HG02588 (cell line): ENCODE measurements around the gene CSNK1E.

Experiments used
- ATAC-seq: cut with Tn5 transposase; IDR thresholded peaks from one replicate; pipeline ENCODE4 v1.9.1; 2021; ENCODE audit warnings: mild to moderate bottlenecking, moderate library complexity; ENCODE audit not compliant: unreplicated experiment

The CSNK1E gene

DNA sequence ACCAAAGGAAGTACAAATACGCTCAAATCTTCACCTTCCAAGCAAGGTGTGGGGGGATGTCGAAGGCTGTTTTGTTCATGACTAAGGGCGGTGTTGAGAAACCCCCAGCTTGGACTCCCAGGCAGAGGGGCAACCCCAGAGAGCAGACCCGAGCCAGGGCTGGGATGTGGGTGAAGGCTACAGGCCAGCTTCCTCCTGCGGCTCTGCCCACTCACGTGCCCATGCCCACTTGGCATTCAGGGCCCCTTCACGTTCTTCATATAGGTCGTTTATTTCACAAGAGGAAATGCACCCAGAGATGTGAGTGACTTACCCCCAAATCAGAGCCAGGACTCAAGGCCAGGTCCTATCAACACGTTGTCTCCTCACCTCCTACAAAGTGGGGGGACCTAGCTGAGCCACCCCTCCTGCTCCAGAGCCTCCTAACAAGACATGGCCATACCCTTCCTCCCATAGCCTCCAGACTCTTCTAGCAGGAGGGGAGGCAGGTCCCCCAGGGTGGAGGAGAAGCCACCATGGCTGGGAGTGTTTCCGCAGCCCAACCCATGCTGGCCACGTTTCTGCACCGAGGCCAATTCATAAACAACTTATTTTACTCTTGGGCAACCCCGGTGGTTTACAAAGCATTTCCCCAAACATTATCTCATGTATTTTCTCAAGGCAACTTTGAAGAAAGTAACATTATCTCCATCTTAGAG is 66.4 kb downstream of the CSNK1E start:
- no peak for ATAC-seq

DNA sequence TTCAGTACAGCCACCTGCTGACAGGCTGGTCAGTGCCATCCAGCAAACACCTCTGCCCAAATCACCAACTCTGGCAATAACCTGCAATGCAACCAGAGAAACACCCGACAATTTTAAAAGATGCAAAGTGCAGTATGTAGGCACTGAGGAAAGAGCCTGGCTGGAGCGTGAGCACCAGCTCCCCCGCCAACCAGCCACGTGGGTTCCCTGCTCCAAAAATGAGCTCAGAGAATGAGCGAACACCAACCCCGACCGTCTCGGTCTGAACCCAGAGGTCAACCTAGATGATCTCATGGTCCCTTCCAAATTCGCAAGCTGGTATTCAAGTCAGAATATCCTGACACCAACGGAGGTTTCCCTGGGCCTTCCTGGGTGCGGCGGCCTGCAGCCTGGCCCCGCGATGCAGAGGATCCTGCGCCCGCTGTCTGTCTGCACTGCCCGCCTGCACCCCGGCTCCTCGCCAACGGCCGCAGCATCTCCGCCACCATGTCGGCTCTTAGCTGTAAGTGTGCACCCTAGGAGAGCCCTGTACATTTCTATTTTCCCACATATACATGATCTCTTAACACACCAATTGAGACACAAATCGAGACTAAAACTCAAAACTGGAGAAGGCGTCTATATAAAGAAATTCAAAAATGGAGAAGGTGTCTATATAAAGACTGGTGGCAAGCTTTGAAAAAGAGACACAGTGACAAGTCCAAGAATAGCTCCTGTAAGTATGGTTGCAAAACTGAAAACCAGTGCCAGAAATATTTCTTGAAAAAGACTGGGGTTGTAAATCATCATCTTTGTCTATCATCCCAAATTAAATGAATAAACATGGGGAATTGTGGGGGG is 67.2 kb downstream of the CSNK1E start:
- no peak for ATAC-seq

- no peak for ATAC-seq
These were observed 67.9 kb downstream of the CSNK1E start for GRCh38 chr22:38249301-38249700.

GRCh38 chr22:38248280-38248679 is 69.0 kb downstream of the CSNK1E start:
- ATAC-seq = no peak

GRCh38 chr22:38247713-38248112 is 69.5 kb downstream of the CSNK1E start:
- ATAC-seq = no peak

DNA sequence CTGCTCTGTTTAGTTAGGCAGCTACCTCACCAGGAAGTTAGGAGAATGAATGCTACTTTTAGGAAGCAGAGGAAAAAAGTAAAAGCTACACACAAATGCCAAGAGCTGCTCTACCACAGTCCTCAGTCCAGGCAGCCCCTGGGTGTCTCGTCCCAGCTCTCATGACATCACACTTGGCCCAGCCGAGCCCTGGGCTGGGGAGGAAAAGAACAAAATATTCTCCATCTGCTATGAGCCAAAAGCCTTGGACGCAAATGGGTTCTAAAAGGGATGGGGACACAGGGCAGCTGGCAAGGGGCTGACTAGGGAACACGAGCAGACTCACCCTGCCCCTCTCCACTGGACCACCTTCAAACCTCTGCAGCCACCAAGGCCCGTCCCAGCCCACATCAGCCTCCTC is 70.5 kb downstream of the CSNK1E start:
- no peak for ATAC-seq

DNA sequence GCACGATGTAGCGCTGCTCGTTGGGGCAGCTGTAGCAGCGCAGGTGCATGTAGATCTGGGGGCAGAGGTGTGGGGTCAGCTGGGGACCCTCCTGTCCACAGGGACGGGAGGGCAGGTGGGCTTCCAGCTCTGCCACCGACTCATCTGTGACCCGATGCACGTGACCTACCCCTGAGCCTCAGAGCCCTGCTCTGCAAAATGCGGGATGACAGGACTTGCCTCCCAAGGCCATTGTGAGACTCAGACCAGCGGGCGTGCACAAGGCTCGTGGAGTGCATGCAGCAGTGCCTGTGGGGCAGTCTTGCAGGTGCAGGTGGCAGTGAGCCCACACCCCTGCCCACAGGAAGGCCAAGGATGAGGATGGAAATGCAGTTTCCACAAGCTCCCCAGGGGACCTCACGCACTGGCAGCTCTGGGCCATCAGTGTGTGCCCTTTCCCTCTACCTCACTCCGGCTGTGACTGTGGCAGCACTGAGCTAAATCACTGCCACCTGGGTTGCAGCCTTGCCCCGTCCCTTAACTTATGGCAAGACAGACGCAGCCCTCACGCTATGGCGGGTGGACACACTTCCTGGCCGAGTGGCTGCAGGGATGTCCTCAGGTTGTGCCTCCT is 71.1 kb downstream of the CSNK1E start:
- ATAC-seq = no peak

- ATAC-seq = no peak
These were observed 73.1 kb downstream of the CSNK1E start for GRCh38 chr22:38244106-38244505.

DNA sequence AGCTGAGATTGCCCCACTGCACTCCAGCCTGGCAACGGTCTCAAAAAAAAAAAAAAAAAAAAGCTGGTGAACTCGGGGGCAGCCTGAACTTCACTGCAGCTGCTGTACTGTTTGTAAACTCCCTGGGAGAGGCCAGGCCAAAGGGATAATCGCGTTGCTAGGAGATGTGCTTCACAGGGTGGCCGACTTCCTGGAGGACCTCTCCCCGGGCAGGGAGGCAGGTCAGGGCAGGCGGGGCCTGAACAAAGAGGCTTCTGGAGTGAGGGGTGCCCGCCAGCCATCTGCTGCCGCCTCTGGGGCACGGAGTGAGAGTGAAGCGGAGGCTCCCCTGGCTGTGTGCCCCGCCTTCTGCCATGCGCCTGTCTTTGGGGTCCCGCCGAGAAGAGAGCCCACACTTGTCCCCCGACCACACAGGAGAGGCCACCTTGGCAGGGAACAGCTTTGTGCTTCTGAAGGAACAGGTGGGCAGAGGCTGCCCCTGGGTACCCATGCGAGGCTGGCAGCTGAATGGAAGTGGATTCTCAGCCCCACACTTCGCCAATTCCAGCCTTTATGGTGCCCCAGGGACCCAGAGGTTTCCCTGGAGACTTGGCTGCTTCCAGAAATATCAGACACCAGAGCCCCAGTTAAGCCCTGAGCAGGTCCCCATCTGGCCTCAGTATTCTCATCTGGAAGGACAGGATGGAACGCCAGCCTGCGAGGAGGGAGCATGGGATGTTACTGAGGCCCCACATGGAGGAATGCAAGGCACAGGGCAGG is 74.0 kb downstream of the CSNK1E start:
- ATAC-seq = no peak

DNA sequence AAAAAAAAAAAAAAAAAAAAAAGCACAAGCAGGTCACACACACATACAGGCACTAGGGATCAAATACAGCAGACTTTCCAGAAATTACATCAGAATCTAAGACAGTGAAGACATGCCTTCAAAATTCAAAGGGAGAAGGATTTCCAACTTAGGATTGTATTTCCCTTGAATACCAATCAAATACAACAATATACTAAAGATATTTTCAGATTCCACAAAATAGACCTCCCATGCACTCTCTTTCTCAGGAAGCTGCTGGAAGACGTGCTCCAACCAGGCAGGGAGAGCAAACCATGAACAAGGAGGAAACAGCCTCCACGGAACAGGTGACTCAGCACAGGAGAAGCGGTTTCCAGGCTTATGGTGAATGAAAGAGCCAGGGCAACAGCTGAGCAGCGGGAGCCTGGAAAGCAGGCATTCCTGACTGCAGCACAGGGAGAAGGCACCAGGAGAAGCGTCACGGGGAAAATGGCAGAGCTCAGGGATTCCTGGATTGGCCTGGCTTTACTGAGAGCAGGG is 76.4 kb downstream of the CSNK1E start:
- no peak for ATAC-seq
